GM19193 (cell line): ENCODE data around the gene LHPP.

ENCODE experiments used
- POLR2A ChIP-seq: IDR thresholded peaks from 4 replicates; pipeline ENCODE4 v1.6.1; 2011; ENCODE audit not compliant: insufficient read depth, insufficient read length; ENCODE audit errors: extremely low read depth

Gene LHPP

DNA sequence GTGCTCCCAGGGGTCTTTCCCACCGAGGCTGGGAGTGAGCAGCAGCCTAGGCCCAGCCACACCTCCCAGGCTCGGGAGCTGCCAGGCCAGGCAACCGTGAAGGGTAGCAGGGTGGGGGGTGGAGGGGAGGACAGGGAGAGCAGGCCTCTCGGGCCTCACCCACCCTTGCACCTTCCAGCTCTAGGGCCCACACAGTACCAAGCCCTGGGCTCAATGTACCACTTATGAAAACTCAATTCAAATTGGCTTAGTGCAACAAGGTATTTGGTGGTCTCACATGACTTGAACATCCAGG lies 155.2 kb downstream of the LHPP start:
- TF ChIP-seq POLR2A: no peak

DNA sequence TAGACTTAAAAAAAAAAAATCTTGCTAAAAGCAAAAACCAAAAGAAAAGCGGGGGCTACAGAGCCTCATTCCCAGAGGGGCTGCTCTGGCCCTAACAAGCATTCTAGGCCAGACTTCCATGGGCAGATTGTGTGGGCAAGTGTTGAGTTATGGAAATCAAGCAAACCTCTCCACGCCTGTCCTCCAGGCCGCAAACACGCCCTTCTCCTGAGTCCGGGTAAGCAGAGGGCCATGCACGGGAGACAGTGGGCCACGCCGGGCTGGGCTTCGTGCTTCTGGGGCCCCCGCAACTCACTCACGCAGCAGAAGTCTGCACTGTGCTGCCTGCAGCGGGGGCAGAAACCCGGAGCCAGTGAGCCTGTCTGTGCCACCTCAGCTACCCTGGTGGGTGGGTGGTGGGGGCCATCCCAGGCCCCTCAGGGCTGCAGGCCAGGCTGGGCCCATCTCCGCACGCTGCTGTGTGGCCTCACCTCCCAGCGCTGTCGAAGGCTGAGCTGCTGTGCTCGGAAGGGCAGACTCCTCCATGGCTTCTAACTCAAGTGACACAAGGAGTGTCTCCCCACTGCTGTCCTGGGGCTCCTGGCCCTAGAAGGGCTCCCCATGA lies 156.9 kb downstream of the LHPP start:
- TF ChIP-seq POLR2A: no peak

DNA sequence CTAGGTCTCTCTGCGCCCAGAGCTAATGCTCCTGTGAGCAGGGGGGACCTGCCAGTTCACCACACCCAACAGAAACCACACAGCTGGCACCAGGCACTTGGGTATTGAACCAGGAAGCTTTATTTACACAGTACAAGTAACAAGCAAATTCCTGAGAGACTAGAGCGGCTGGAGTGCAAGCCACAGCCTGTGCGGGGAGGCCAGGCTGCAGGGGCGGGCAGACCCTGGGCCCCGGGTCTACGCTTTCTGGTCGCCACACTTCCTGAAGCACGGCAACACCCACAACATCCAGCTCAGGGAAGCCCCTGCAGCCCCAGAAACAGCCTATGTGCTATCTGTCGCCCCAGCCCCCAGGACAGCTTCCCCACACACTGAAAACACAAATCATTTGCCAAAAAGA lies 157.6 kb downstream of the LHPP start:
- TF ChIP-seq POLR2A: no peak

DNA sequence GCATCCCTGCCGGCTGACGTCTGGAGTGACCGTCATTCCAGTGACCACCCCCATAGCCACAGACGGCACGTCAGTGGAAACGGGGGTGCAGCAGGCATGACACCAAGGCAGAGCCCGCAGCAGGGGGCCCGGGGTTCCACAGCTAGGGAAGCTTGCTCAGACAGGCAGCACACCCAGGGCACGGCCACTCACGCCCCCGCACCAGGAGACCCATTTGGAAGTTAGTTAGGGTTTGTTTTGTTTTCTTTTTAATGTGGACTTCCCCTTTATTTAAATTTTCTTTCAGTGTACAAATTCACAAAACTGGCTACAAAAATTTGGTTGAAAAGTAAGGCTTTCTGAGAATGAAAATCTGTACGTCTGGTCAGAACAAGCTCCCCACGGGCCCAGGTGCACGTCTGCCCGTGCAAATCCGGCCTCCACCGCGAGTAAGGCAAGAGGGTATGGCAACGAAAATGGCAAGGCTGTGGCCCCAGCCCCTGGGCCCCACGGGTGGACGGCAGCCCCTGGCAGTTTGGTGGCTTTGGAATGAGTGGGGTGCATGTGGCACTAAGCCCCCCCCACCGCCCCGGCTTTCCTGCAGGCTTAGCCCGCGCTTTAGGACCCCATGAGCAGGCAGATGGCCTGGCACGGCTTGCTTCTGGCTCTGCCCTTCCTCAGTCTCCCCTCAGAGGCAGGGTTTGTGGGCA lies 158.3 kb downstream of the LHPP start:
- TF ChIP-seq POLR2A: no peak

DNA sequence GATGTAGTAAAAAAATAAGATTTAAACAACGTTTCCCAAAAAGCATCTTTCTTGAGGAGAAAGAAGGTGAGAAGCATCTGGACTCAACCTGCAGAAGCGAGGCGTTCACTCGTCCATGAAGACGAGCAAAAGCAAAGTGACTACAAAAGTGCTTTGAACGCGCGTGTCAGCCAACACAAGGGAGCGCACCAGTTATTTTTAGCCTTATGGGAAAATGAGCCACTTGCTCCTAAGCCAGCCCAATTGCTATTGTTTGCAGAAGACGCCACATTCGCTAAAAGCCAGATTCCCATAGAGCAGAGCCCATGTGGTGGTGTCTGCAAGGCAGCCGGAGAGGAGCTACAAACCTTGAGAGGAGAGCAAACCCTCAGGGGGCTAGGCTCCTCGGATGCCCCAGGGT lies 160.0 kb downstream of the LHPP start:
- TF ChIP-seq POLR2A: no peak

DNA sequence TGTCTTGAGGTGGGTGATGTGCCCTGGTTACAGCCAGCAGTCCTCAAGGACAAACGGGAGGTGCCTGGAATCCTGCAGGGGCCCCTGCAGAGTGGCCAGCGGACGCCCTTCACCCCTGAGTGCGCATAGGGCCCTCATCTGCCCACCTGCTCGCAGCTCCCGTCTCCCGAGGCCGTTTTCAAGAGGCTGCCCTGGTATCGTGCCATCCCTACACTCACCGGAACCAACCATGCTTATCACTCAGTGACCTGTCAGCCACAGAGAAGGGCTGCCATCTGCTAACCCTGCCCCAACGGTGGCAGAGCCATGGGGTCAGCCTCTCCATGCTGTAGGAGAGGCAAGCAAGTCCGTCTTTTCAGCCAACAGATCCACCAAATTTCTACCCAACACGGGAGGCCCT lies 160.5 kb downstream of the LHPP start:
- no peak for TF ChIP-seq POLR2A

DNA sequence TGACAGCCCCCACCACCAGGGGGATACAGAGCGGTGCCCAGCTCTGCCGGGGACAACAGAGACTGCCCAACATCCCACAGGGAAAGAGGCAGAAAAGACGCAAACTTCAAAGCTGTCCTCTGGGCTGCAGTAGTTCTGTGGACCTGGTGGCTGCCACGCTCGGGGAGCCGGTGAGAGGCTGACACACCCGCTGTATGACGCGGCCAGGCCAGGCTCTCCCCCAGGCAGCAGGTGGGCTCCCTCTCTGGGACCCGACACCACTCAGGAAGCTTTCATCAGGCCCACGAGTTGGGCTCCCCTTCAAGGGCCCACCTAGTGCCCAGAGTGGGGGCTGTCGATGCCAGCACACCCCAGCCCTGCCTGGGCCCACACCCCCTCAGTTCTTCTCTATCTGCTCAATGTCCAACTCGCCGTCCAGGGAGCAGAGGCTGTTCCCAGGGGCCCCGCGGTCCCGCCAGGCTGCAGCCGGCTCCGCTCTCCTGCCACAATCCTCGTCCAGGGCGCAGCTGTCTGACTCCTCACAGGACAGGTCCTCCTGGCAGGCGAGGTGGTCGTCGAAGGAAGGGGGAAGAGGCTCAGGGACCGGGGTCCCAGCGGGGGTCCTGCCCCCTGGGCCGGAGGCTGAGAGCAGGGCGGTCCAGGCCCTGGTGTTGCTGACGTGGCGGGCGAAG lies 161.4 kb downstream of the LHPP start:
- TF ChIP-seq POLR2A: no peak

DNA sequence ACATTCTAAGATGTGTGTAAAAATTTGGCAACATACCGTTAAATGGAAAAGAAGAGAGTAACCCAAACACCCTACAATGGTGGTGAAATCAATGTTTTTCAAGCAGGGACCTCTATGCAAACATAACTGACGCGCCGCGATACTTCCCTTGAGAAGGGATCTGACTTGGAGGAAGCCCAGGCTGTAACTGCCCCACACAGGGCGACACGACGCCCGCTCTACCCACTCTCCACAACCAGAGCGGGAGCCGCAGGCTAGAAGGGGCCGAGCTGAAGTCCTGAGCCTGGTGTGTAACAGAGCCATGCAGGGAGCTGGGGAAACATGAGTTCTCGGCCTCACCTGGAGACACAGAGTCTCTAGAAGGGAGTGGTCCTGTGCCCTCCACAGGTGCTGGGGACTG lies 162.4 kb downstream of the LHPP start:
- TF ChIP-seq POLR2A: no peak

DNA sequence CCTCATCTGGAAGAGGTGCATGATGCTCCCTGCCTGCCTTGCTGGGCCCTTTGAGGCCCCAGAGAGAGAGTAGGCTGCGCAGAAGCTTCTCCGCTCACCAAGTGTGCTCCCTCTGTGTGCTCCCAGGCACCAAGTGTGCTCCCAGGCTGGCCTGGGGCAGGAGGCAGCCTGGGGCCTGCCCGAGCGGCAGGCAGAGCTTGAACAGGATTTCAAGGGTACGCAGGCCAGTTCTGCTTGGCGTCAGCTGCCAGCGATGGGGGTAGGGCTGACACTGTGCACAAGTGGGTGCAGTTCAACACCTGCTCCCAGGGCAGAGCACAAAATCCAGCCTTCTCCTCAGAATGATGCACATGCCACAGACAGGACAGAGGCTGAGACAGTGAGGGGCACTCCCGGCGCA lies 162.8 kb downstream of the LHPP start:
- no peak for TF ChIP-seq POLR2A

DNA sequence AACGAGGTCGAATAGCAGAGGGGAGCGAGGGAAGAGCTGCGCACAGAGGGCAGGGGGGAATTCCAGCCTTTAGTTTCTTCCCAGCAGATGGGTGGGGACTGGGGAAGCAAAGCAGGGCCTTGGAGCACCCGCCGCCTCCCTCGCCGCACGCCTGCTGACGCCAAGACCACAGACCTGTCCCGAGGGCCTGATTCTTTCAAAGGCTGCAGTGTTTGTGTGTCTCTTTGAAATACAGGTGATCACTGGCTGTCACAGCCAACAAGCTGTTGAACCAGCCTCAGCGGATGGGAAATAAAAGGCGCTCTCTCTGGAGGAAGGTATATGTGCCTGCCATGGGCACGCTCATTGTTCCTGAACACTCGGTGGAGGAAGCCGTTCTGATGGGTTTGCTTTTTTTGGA lies 163.3 kb downstream of the LHPP start:
- TF ChIP-seq POLR2A: no peak

DNA sequence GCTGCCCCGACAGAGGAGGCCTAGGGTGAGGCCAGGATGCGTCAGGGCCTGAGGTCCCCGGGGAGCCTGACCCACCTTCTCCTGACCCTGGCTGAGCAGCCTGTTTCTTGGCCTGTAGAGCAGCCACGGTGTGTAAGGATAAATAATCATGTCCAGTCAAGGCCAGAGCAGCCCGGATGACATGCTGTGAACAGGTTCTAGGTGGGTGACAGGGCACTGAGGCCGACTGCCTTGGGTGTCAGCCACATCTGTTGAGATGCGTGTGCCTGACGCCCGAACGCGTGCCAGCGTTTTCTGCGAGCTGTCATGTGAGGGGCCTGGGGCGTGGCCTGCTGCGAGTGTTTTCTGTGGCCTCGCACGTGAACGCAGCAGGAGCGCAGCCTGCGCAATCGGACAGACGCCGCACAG lies 164.2 kb downstream of the LHPP start:
- TF ChIP-seq POLR2A: no peak

DNA sequence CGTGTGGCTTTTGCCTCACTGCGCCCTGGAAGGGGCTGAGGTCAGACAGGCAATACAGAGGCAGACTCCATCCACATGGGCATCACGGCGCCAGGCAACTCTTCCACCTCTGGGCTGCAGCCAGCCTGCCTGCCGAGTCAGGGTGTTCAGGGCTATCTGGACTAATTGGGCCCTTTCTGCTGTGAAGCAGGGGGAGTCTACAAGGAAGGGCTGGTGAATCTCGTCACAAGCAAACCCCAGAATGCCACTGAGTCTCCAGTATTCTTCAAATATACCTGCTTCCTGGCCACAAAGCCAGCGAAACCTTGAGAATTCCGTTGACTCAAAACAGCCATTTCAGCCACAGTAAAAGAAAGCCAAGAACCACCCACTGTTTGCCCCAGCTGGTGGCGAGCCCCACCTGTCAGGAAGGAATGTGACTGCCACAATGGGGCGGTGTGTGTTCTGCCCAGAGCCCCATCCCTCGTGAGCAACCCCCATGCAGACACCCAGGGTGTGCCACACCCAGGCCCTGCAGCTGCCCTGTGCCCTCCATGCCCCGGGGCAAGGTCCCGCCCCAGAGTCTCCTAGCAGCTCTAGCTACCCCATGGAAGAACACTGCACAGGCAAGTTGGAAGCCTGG lies 165.2 kb downstream of the LHPP start:
- TF ChIP-seq POLR2A: no peak

DNA sequence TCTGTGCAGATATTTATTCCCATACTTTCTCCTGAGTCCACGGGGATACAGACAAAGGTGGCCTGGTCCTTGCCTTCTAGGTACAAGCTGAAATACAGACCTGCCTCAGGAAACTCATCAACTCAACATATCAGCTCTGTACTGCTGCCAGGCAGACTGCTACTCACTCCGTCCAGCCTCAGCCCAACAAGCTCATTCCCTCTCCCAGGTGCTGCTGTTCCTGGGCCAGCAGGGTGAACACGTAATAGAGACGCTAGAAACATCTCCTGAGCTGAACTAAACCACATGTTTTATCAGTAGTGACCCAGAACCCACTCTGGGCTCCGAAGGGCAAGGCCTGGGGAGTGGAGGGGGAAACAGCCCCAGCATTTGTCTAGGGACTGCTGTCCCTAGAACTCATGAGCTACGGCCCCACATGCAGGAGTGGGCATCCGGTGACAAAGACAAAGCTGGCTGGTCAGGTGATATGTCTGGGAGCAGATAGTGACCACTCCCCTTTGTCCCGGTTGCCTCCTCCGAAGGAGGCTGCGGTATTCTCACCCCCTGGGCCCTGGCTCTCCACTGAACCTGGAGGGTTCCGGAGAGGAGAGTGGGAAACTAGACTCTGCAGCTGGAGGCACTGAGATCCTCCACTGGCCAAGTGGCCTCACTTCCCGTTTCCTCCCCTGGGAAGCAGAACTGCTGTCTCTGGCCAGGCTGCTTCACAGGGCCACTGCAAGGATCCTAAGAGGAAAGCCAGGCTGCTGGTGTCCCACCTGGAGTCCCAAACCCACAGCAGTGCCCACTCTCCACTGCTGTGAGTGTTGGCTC lies 166.4 kb downstream of the LHPP start:
- no peak for TF ChIP-seq POLR2A

DNA sequence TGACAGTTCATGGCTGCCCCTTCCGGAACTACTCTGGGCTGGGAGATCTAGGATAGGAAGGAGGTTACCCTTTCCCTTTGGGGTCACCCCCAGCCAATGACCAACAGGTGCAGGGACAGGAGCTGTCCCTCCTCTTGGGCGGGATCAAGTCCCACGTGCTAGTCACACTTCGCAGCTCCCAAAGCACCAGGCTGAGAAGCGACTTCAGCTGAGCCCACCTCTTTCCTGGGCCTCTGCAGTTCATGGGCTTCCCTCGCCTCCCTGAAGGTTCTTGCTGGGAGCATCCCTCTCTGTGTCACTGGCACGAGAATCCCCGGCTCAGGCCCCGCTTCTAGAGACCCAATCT lies 167.0 kb downstream of the LHPP start:
- TF ChIP-seq POLR2A: no peak

DNA sequence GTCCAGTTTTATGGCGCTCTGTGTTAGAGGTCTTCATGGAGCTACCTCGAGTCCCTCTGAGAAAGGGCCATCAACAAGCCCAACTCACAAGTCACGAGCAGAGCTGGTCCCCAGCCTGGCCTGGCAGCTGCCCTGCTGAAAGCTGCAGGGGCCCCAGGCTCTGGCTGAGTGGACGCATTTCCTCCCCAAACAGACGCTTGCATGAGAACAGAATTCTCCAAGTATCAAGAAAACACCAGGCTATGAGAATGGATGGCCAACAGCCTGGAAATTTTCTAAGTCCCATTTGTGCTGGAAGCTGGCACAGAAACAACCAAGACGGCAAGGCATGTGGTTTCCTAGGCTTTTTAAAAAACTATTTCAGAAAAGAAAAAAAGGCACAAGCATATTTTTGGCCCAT lies 167.8 kb downstream of the LHPP start:
- TF ChIP-seq POLR2A: no peak
